GM12878 (cell line): ENCODE results near the gene ZNF655.

ENCODE experiments used
- EP300 ChIP-seq, 2 experiments: fragments of 150-350 bp in 1 of 2; IDR thresholded peaks; 2 replicates each; pipeline ENCODE4 v1.6.1; 2011 to 2012; ENCODE audit warnings: low read depth in 2 of 2, low read length in 2 of 2, borderline replicate concordance in 1 of 2, improper control_type of control experiment in 1 of 2, inconsistent platforms in 1 of 2; ENCODE audit not compliant: control insufficient read depth in 1 of 2
- ETV6 ChIP-seq, 2 experiments: fragments of 450-650 bp in 1 of 2; IDR thresholded peaks in 1 of 2; conservative IDR thresholded peaks in 1 of 2; 2 replicates each; pipeline ENCODE4 v1.6.1; 2014; ENCODE audit warnings: antibody characterized with exemption in 1 of 2, borderline replicate concordance in 1 of 2, low read depth in 1 of 2, mild to moderate bottlenecking in 1 of 2, moderate library complexity in 1 of 2
- NFYB ChIP-seq: IDR thresholded peaks from 2 replicates; pipeline ENCODE4 v1.6.1; 2011; ENCODE audit warnings: low read depth, mild to moderate bottlenecking, low read length, improper control_type of control experiment, moderate library complexity; ENCODE audit not compliant: insufficient read depth
- RAD21 ChIP-seq: IDR thresholded peaks from 2 replicates; pipeline ENCODE4 v1.6.1; 2011; ENCODE audit warnings: mild to moderate bottlenecking, low read depth, low read length, moderate library complexity; ENCODE audit not compliant: insufficient read depth
- RCOR1 ChIP-seq: conservative IDR thresholded peaks from 2 replicates; pipeline ENCODE4 v1.6.1; 2012; ENCODE audit warnings: low read depth, low read length, improper control_type of control experiment
- RFX5 ChIP-seq: IDR thresholded peaks from 2 replicates; pipeline ENCODE4 v1.6.1; 2011; ENCODE audit warnings: low read depth, low read length, improper control_type of control experiment
- USF2 ChIP-seq: IDR thresholded peaks from 2 replicates; pipeline ENCODE4 v1.6.1; 2011; ENCODE audit warnings: low read depth, low read length, improper control_type of control experiment, borderline replicate concordance
- TF ChIP-seq, protein P1 (sequence below): fragments of 450-650 bp; IDR thresholded peaks from 2 replicates; pipeline ENCODE4 v1.6.1; 2016; ENCODE audit warnings: mild to moderate bottlenecking, moderate library complexity, borderline replicate concordance
- TF ChIP-seq, protein P2 (sequence below): IDR thresholded peaks from 2 replicates; pipeline ENCODE4 v1.6.1; 2012; ENCODE audit warnings: low read depth, low read length, improper control_type of control experiment
- TF ChIP-seq, protein P3 (sequence below), 3 experiments: IDR thresholded peaks in 2 of 3; conservative IDR thresholded peaks in 1 of 3; 2 replicates each; pipeline ENCODE4 v1.5.1; 2011; ENCODE audit warnings: low read depth in 3 of 3, low read length in 3 of 3, mild to moderate bottlenecking in 3 of 3, control low read depth in 2 of 3, moderate library complexity in 2 of 3, inconsistent platforms in 1 of 3, mixed read lengths in 1 of 3; ENCODE audit not compliant: control insufficient read depth in 2 of 3, insufficient read depth in 1 of 3; ENCODE audit errors: extremely low read depth in 1 of 3
- TF ChIP-seq, protein P4 (sequence below): fragments of 450-650 bp; IDR thresholded peaks from 2 replicates; pipeline ENCODE4 v1.6.1; 2018; ENCODE audit warnings: borderline replicate concordance, mild to moderate bottlenecking; ENCODE audit not compliant: partially characterized antibody

GRCh38 chr7:99551767-99552463 is 6.5 kb upstream of the ZNF655 start, which contains the start of gene FAM200A:
- TF ChIP-seq ETV6 (conservative IDR thresholded peaks at IDR 0.05 in 1 of 2, IDR thresholded peaks at IDR 0.05 in 1 of 2; ENCODE audit: borderline replicate concordance in 1 of 2, low read depth in 1 of 2) (peak in 1 of 2 experiments; percentile 33; a peak in 1 of 4 replicates), RAD21 (no peak), NFYB (no peak), RCOR1 (no peak), EP300 (IDR thresholded peaks at IDR 0.05; ENCODE audit: borderline replicate concordance in 1 of 2, control insufficient read depth in 1 of 2, low read depth in 2 of 2, low read length in 2 of 2) (no peak), USF2 (no peak), RFX5 (0 out of 2 replicates have a peak, but pooled peaks have one; percentile 42)
- TF ChIP-seq, protein P1, sequence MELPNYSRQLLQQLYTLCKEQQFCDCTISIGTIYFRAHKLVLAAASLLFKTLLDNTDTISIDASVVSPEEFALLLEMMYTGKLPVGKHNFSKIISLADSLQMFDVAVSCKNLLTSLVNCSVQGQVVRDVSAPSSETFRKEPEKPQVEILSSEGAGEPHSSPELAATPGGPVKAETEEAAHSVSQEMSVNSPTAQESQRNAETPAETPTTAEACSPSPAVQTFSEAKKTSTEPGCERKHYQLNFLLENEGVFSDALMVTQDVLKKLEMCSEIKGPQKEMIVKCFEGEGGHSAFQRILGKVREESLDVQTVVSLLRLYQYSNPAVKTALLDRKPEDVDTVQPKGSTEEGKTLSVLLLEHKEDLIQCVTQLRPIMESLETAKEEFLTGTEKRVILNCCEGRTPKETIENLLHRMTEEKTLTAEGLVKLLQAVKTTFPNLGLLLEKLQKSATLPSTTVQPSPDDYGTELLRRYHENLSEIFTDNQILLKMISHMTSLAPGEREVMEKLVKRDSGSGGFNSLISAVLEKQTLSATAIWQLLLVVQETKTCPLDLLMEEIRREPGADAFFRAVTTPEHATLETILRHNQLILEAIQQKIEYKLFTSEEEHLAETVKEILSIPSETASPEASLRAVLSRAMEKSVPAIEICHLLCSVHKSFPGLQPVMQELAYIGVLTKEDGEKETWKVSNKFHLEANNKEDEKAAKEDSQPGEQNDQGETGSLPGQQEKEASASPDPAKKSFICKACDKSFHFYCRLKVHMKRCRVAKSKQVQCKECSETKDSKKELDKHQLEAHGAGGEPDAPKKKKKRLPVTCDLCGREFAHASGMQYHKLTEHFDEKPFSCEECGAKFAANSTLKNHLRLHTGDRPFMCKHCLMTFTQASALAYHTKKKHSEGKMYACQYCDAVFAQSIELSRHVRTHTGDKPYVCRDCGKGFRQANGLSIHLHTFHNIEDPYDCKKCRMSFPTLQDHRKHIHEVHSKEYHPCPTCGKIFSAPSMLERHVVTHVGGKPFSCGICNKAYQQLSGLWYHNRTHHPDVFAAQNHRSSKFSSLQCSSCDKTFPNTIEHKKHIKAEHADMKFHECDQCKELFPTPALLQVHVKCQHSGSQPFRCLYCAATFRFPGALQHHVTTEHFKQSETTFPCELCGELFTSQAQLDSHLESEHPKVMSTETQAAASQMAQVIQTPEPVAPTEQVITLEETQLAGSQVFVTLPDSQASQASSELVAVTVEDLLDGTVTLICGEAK, result peak; percentile 96
- TF ChIP-seq, protein P2, sequence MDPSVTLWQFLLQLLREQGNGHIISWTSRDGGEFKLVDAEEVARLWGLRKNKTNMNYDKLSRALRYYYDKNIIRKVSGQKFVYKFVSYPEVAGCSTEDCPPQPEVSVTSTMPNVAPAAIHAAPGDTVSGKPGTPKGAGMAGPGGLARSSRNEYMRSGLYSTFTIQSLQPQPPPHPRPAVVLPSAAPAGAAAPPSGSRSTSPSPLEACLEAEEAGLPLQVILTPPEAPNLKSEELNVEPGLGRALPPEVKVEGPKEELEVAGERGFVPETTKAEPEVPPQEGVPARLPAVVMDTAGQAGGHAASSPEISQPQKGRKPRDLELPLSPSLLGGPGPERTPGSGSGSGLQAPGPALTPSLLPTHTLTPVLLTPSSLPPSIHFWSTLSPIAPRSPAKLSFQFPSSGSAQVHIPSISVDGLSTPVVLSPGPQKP, result peak; percentile 80; the same call in 1 of the 2 replicates
- TF ChIP-seq, protein P3, sequence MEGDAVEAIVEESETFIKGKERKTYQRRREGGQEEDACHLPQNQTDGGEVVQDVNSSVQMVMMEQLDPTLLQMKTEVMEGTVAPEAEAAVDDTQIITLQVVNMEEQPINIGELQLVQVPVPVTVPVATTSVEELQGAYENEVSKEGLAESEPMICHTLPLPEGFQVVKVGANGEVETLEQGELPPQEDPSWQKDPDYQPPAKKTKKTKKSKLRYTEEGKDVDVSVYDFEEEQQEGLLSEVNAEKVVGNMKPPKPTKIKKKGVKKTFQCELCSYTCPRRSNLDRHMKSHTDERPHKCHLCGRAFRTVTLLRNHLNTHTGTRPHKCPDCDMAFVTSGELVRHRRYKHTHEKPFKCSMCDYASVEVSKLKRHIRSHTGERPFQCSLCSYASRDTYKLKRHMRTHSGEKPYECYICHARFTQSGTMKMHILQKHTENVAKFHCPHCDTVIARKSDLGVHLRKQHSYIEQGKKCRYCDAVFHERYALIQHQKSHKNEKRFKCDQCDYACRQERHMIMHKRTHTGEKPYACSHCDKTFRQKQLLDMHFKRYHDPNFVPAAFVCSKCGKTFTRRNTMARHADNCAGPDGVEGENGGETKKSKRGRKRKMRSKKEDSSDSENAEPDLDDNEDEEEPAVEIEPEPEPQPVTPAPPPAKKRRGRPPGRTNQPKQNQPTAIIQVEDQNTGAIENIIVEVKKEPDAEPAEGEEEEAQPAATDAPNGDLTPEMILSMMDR (IDR thresholded peaks at IDR 0.05 in 2 of 3, conservative IDR thresholded peaks at IDR 0.05 in 1 of 3; ENCODE audit: control insufficient read depth in 2 of 3, extremely low read depth in 1 of 3, insufficient read depth in 1 of 3, low read depth in 3 of 3, low read length in 3 of 3), result no peak
- TF ChIP-seq, protein P4, sequence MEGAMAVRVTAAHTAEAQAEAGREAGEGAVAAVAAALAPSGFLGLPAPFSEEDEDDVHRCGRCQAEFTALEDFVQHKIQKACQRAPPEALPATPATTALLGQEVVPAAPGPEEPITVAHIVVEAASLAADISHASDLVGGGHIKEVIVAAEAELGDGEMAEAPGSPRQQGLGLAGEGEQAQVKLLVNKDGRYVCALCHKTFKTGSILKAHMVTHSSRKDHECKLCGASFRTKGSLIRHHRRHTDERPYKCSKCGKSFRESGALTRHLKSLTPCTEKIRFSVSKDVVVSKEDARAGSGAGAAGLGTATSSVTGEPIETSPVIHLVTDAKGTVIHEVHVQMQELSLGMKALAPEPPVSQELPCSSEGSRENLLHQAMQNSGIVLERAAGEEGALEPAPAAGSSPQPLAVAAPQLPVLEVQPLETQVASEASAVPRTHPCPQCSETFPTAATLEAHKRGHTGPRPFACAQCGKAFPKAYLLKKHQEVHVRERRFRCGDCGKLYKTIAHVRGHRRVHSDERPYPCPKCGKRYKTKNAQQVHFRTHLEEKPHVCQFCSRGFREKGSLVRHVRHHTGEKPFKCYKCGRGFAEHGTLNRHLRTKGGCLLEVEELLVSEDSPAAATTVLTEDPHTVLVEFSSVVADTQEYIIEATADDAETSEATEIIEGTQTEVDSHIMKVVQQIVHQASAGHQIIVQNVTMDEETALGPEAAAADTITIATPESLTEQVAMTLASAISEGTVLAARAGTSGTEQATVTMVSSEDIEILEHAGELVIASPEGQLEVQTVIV, result no peak
